Measurements from ENCODE around the gene LYPLA2. TPM values are rescaled to one million over a fixed set of nuclear protein-coding genes. Genes with fewer than 3 reads are reported as not detected.
"Not testable (repeated sequence)": the region's sequence is repeated elsewhere in the genome, so short reads cannot be mapped to it uniquely, and the experiment has no call there.

Gene LYPLA2
- total RNA-seq, 2 donors from 2014 or later: 85.3 to 97.2 TPM

DNA sequence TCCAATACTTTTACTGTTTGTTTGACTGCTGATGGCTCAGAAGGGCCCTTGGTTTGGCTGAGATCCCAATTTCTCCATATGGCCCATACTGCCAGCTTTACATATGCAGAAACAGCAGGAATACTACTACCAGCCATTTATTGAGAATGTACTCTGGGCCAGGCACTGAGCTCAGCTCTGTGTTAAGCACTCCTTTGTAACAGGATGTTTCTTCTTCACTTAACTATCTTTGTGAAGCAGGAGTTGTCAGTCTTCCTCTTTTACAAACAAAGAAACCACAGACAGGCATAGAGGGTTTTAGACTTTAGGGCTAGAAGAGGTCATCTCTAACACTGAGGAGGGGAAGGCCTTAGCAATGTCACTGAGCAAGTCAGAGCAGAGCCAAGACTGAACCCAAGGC is 26.0 kb downstream of the LYPLA2 start:
- DNase-seq (no peak), ATAC-seq (no peak)
- intact Hi-C loops (cut with DNase I, micrococcal nuclease): loop anchor here in 1 of 2 donors (10.0 kb wide), 1 partner anchor 98 kb away; the partner anchor contains the start of gene CNR2

DNA sequence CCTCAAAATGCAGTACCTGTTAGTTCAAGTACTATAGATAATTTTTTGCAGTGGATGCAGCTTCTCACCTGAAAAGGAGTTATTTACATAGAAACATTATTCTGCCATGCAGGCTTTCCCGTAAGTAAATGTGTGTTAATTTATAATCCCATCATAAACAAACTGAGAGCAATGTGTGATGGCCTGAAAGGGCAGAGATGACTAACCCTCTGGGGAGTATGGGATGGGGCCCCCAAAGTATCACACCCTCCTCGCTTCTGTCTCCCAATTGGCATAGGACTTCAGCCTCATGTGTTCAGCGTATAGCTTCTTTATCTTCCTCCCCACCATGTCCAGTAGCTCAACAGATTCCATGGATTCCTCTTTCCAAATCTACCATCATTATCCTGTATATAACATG is 26.7 kb downstream of the LYPLA2 start:
- DNase-seq: no peak
- intact Hi-C loops (cut with DNase I, micrococcal nuclease): loop anchor here in 1 of 2 donors (10.0 kb wide), 1 partner anchor 97 kb away; the partner anchor contains the start of gene CNR2
- no peak for ATAC-seq

DNA sequence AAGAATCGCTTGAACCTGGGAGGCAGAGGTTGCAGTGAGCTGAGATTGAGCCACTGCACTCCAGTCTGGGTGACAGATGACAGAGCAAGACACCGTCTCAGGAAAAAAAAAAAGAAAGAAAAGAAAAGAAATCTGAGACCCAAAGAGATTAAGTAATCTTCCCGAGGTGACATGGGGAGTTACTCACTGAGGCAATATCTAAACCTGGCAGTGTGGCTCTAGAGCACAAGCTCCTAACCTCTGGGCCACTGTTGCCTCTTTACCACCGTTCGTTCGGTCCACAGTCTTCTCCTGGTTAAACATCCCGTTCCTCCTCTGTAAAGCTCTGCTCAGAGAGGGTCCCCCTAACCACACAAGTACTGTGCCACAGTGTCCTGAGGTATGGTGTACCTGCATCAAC is 32.8 kb downstream of the LYPLA2 start:
- intact Hi-C loops (cut with DNase I, micrococcal nuclease): no loop called here
- DNase-seq (no peak), ATAC-seq (no peak)

DNA sequence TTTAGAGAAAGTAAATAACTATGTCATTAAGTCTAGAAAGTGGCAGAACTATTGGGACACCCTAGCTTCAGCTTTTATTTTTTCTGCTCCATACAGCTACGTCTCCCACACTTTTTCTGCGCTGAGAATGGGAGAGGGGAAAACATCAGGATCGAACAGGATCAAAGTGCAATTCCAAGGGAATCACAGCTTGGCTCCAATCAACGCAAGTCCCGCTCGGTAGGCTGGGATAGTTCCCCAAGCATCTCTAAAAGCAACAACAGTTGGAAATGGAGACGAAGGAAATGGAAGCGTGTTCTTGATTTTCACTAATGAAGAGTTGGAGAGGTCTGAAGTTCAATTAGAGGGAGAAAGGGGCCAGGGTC is 33.7 kb downstream of the LYPLA2 start:
- DNase-seq (no peak), ATAC-seq (peak; percentile 53)
- intact Hi-C loops (cut with DNase I, micrococcal nuclease): no loop called here

DNA sequence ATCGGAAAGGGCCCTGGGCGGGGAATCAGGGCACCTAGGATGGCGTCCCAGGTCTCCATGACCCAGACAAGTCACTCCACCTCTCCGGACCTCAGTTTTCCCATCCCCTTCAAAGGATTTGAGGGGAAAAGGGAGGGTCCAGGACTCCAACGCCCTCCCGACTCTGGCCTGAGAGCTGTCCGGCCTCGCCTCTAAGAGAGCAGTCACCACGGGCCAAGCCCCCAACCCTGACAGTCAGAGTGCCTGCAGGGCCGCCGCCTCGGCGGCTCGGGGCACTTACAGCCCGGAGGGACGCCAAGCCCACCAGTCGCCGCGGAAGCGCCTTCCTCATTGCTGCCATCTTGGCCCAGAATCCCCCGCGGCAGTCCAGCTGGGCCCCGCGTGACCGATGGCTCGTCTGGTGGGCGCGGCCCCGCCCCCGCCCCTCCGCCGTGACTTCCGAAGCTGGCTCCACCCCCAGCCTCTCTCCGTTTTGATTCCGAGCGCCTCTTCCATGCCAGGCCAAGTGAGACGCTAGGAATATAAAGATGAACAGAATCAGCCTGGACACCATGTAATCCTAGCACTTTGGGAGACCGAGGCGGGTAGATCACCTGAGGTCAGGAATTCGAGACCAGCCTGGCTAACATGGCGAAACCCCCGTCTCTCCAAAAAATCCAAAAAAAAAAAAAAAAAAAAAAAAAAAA is 34.3 kb downstream of the LYPLA2 start, which contains the start of gene HMGCL:
HMGCL (minus strand) TSS at position 354 of the 686 bp plus-strand sequence; CDS start at position 340, 14 bp downstream.
- peak; percentile 91 to 94 for DNase-seq
- intact Hi-C loops (cut with DNase I, micrococcal nuclease): no loop called here
- ATAC-seq: peak; percentile 99

DNA sequence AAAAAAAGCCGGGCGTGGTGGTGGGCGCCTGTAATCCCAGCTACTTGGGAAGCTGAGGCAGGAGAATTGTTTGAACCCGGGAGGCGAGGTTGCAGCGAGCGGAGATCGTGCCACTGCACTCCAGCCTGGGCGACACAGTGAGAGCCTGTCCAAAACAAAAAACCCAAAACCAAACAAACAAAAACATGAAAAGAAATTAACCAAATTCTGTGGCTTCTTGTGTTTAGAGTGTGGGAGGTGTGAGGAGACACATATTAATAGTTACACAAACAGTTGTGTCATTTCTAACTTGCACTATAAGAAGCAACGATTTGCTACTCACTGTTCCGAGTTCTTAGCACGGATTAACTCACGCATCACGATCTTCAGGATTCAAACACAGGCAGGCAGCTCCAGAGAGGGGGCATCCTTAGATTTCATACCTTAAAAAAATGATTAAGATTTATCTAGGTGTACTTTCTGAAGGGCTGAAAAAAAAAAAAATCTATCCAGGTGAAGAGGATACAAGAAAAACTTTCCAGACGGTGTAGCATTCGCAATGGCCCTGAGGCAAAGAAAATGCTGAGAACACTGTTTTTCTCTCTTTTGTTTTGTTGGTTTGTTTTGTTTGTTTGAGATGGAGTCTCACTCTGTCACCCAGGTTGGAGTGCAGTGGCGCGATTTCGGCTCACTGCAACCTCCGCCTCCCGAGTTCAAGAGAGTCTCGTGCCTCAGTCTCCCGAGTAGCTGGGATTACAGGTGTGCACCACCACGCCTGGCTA is 35.0 kb downstream of the LYPLA2 start:
- DNase-seq: no peak
- intact Hi-C loops (cut with DNase I, micrococcal nuclease): no loop called here
- no peak for ATAC-seq

DNA sequence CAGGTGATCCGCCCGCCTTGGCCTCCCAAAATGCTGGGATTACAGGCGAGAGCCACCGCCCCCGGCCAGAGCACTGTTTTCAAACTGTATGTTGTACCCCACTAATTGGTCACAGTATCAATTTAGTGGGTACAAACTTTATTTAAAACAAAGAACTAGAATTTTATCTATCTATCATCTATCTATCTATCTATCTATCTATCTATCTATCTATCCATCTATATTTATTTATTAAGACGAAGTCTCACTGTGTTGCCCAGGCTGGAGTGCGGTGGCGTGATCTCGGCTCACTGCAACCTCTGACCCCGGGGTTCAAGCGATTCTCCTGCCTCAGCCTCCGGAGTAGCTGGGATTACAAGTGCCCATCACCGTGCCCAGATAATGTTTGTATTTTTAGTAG is 35.6 kb downstream of the LYPLA2 start:
- DNase-seq; ATAC-seq; intact Hi-C loops (cut with DNase I, micrococcal nuclease): not testable (repeated sequence)

DNA sequence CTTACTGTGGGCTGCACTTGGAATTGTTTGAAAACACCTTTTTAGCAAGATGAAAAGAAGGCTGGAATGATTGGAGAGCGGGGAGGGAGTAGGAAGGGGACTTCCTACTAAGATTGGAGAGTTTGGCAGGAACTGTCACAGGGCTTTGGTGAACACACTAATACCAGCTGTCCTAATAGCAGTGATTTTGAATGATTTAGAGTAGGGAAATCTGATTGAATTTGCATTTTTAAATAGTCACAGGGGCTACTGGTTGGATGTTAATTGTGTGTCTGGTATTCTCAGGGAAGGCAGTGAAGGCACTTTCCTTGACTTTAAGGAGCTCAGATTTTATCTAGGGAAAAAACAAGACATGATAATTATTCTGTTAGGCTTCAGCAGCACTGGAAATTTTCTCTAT is 36.8 kb downstream of the LYPLA2 start:
- ATAC-seq: no peak
- intact Hi-C loops (cut with DNase I, micrococcal nuclease): no loop called here
- DNase-seq: no peak

DNA sequence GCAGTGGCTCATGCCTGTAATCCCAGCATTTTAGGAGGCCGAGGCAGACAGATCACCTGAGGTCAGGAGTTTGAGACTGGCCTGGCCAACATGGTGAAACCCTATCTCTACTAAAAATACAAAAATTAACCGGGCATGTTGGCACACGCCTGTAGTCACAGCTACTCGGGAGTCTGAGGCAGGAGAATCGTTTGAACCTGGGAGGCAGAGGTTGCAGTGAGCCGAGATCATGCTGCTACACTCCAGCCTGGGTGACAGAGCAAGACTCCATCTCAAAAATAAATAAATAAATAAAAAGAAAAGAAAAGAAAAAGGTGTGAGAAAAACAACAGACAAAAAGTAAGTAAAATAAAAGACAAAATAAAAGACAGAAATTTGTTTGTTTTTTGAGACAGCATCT is 43.2 kb downstream of the LYPLA2 start:
- ATAC-seq; DNase-seq; intact Hi-C loops (cut with DNase I, micrococcal nuclease): not testable (repeated sequence)

DNA sequence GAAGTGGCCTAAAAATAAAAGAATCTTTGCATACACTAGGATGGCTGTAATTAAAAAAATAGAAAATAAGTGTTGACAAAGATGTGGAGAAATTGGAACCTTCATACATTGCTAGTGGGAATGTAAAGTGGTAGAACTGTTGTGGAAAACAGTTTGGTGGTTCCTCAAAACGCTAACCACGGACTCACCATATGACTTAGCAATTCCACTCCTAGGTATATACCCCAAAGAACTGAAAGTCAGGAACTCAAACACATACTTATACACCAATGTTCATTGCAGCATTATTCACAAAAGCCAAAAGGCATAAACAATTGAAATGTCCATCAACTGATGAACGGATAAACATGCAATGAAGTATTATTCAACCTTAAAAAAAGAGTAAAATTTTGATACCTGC is 45.1 kb downstream of the LYPLA2 start:
- intact Hi-C loops (cut with DNase I, micrococcal nuclease): no loop called here
- DNase-seq (no peak), ATAC-seq (no peak)

DNA sequence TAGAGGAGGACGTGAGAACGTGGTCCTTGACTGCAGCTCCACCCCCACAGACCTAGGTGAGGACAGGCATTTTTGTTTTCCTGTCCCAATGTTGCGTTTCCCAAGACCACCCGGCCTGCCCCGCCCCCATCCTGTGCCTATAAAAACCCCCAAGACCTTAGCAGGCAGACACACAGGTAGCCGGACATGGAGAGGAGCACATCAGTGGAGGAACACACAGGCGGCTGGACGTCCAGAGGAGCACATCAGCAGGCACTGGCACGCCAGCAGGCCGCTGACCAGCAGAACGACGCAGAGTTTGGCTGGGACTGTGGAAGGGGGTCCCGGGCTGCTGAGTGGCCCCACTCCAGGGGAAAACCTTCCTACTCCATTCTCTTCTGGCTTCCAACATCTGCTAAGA is 47.0 kb downstream of the LYPLA2 start:
- DNase-seq: peak in 1 of 2 donors; percentile 28
- ATAC-seq: peak; percentile 19
- intact Hi-C loops (cut with DNase I, micrococcal nuclease): no loop called here

DNA sequence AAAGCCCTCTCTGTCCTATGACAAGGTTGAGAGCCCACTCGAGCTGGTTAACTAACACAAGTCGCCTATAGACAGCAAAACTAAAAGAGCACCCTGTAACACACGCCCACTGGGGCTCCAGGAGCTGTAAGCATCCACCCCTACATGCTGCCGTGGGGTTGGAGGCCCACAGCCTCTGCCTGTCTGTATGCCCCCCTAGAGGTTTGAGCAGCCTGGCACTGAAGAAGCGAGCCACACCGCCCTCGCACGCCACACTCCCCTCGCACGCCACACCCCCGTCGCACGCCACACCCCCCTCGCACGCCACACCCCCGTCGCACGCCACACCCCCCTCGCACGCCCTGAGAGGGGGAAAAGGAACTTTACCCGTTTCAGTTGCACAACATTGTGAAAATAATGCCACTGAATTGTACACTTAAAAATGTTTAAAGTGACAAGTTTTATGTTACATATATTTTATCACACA is 47.5 kb downstream of the LYPLA2 start:
- ATAC-seq: peak; percentile 98
- intact Hi-C loops (cut with DNase I, micrococcal nuclease): no loop called here
- DNase-seq: peak; percentile 71 to 82

DNA sequence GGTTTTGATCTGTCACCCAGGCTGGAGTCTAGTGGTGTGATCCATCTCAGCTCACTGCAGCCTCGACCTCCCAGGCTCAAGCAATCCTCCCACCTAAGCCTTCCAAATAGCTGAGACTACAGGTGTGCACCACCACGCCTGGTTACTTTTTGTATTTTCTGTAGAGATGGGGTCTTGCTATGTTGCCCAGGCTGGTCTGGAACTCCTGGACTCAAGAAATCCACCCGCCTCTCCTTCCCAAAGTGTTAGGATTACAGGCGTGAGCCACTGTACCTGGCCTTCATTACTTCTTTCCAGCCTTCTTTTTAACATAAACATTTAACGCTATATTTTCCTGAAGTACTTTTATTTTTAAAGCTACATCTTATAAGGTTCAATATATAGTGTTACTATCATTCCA is 52.7 kb downstream of the LYPLA2 start:
- no peak for DNase-seq
- no peak for ATAC-seq
- intact Hi-C loops (cut with DNase I, micrococcal nuclease): no loop called here

Other genes starting within 250 kb of the LYPLA2 start
- gene ID3, start 231.6 kb upstream of the LYPLA2 start, total RNA-seq: 100 to 1,000 TPM; 131 to 223 TPM
- 100 to 1,000 TPM; 818 to 848 TPM for gene RPL11, start 99.3 kb upstream of the LYPLA2 start, total RNA-seq
- gene ELOA, start 47.7 kb upstream of the LYPLA2 start, total RNA-seq: 10 to 100 TPM; 29.6 to 34.7 TPM
- 10 to 100 TPM; 38.2 to 43.4 TPM for gene PITHD1, start 12.7 kb upstream of the LYPLA2 start, total RNA-seq
- gene GALE, start 9.6 kb downstream of the LYPLA2 start, total RNA-seq: 100 to 1,000 TPM; 129 to 183 TPM
- gene HMGCL, start 34.3 kb downstream of the LYPLA2 start, total RNA-seq: 10 to 100 TPM; 85.3 to 95.1 TPM
- 100 to 1,000 TPM; 157 to 212 TPM for gene FUCA1, start 77.1 kb downstream of the LYPLA2 start, total RNA-seq
- under 1 TPM; 0.09 to 0.39 TPM for gene CNR2, start 122.2 kb downstream of the LYPLA2 start, total RNA-seq
- 100 to 1,000 TPM; 111 to 156 TPM for gene PNRC2, start 168.7 kb downstream of the LYPLA2 start, total RNA-seq
- gene SRSF10, start 189.2 kb downstream of the LYPLA2 start, total RNA-seq: 10 to 100 TPM; 66.5 to 84.0 TPM

Data from left colon (tissue), 2 donors.